Adrenal gland (tissue), 12 donors: Measurements from ENCODE around the gene ANKFY1. TPM values are rescaled to one million over a fixed set of nuclear protein-coding genes. Genes with fewer than 3 reads are reported as not detected.

Experiments used
- DNase-seq, 7 donors: peaks; one replicate each; pipeline ENCODE4 v3.0.0-alpha.2; 2019 to 2020
- H3K27ac ChIP-seq, 5 donors: fragments of 200-600 bp; sonication (generic) in 4 of 5; 1 replicate in 3 of 5; 2 replicates in 2 of 5; pipeline versions ENCODE4 v1.5.1 to v1.8.0; 2016 to 2020; ENCODE audit warnings: mild to moderate bottlenecking in 1 of 5
- H3K27me3 ChIP-seq: fragments of 200-600 bp; 2 replicates; pipeline ENCODE4 v1.8.0; 2021
- H3K36me3 ChIP-seq, 2 donors: fragments of 200-600 bp; replicated peaks in 1 of 2; 1 replicate in 1 of 2; 2 replicates in 1 of 2; pipeline versions ENCODE4 v1.5.1 to v1.8.0; 2018 to 2022
- H3K4me1 ChIP-seq, 2 donors: fragments of 200-600 bp; replicated peaks in 1 of 2; 1 replicate in 1 of 2; 2 replicates in 1 of 2; pipeline versions ENCODE4 v1.5.1 to v1.8.0; 2018 to 2021
- H3K4me3 ChIP-seq, 4 donors: fragments of 200-600 bp; sonication (generic) in 3 of 4; one replicate each; pipeline ENCODE4 v1.5.1; 2016 to 2018
- H3K9me3 ChIP-seq, 3 donors: fragments of 200-600 bp; sonication (generic) in 1 of 3; replicated peaks in 1 of 3; 1 replicate in 2 of 3; 2 replicates in 1 of 3; pipeline versions ENCODE4 v1.5.1 to v1.8.0; 2016 to 2021
- POLR2A ChIP-seq, 2 donors: fragments of 450-650 bp; IDR thresholded peaks; one replicate each; pipeline ENCODE4 v1.6.1; 2017; ENCODE audit warnings: antibody characterized with exemption in 2 of 2, mild to moderate bottlenecking in 2 of 2, moderate library complexity in 1 of 2
- WGBS, 4 donors: extraction: QIAGEN DNeasy Blood & Tissue Kit in 2 of 4; methylation state at CpG; one replicate each; pipeline versions ENCODE4 v1.1.5 to v1.1.7; 2013 to 2017; 5-methylcytosine and 5-hydroxymethylcytosine counted together
- intact Hi-C, 2 donors: fragments of 100-400 bp; cut with DNase I; formaldehyde crosslinking; loops; one replicate each; pipeline versions ENCODE4 v1.14.1 to v1.15.0; 2022 to 2023
- polyA plus RNA-seq, 3 donors: library from polyadenylated mRNA; stranded (reverse); fragments of 200-250 nt in 2 of 3; fragments of 350-450 nt in 1 of 3; fragmentation: Illumina TruSeq in 1 of 3; extraction: RNeasy Lipid Tissue Mini Kit (QIAGEN cat#74804) in 1 of 3; gene quantifications; one replicate each; pipeline ENCODE4 v1.2.3, GENCODE V29; 2013 to 2014
- total RNA-seq, 9 donors: library from RNA; depleted of rRNA in 4 of 9; stranded (reverse); fragments of >200 nt in 4 of 9; fragments of 120-200 nt in 1 of 9; fragmentation: NEBNext Ultra II Directional in 1 of 9; extraction: Animal tissue kit (Norgen Biotek cat#: 25700) in 1 of 9; gene quantifications; one replicate each; pipeline versions ENCODE4 v1.1.0 to v1.2.4, GENCODE V29; 2013 to 2023
- TF ChIP-seq, protein P1 (sequence below), 6 experiments: fragments of 450-650 bp in 4 of 6; fragments of 200-600 bp in 2 of 6; sonication (generic) in 1 of 6; IDR thresholded peaks; 1 replicate in 5 of 6; 2 replicates in 1 of 6; pipeline versions ENCODE4 v1.5.1 to v1.8.0; 2016 to 2021; ENCODE audit warnings: antibody characterized with exemption in 6 of 6, mild to moderate bottlenecking in 2 of 6, moderate library complexity in 1 of 6
- donor health status: healthy with polysubstance abuse.
- donor health status: Bipolar disorder and iron deficiency.
- donor health status: DM: yes; HTN: yes; CAD: no.
- donor health status: DM: no; HTN: no; CAD: no.
- donor health status: DM: no; HTN: no; CAD: no.
- donor health status: DM: yes; HTN: yes; CAD: no.

Gene ANKFY1
- total and polyA plus RNA-seq, 12 donors: 14.8 to 91.0 (median 46.7) TPM

DNA sequence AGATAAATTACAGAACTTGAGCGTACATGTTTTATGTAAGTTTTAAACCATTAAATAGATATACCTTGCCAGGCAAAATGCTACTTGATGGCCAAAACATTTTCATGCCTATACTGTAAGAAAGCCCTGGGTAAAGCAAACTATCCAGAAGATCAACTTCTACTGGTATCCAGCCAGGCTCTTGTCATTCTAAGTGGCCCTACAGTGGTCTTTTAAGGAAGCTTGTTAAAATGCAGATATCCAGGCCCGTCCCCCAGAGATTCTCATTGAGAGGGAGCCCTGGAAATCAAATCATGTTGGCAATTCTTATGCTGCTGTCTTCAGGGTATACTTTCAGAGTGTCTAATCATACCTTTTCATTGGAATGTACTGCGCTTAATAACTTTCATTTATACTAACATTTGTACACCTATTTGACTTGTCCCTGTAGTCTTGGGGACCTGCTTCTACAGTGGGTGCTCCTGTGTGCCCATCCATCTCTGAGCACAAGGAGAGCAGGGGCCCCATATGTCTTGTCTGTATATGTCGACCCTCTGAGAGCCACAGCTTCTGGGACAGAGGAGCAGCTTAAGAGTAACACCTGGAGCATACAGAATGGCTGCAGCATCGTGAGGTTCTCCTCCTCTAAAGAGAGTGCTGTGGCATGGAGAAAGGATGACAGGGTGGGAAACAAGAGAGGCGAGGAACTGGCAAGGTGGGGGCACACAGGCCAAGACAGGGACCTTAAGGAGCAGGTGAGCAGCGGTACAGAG, 43.6 kb upstream of the ANKFY1 start:
- 92 to 94% (median 93%) methylated on average over 7 of the region's 7 CpGs for WGBS, 4 donors
- Histone ChIP-seq H3K27ac (no peak overlapping the region), H3K9me3 (no peaks in the 10 kb centered on the region), H3K4me3 (no peak overlapping the region), H3K36me3 (peaks cover 0 to 8% of the 10 kb centered on the region in 2 donors), H3K27me3 (no peaks in the 10 kb centered on the region), H3K4me1 (peaks cover 17 to 18% of the 10 kb centered on the region in 2 donors)
- intact Hi-C loops: loop anchor here (10.0 kb wide), 3 partner anchors 47 to 93 kb away; partner anchors contain the start of gene UBE2G1 (in 1 of the 2)
- DNase-seq: no peak
- TF ChIP-seq, protein P1, sequence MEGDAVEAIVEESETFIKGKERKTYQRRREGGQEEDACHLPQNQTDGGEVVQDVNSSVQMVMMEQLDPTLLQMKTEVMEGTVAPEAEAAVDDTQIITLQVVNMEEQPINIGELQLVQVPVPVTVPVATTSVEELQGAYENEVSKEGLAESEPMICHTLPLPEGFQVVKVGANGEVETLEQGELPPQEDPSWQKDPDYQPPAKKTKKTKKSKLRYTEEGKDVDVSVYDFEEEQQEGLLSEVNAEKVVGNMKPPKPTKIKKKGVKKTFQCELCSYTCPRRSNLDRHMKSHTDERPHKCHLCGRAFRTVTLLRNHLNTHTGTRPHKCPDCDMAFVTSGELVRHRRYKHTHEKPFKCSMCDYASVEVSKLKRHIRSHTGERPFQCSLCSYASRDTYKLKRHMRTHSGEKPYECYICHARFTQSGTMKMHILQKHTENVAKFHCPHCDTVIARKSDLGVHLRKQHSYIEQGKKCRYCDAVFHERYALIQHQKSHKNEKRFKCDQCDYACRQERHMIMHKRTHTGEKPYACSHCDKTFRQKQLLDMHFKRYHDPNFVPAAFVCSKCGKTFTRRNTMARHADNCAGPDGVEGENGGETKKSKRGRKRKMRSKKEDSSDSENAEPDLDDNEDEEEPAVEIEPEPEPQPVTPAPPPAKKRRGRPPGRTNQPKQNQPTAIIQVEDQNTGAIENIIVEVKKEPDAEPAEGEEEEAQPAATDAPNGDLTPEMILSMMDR (IDR thresholded peaks at IDR 0.05): no peak
- TF ChIP-seq POLR2A (IDR thresholded peaks at IDR 0.05): no peak

DNA sequence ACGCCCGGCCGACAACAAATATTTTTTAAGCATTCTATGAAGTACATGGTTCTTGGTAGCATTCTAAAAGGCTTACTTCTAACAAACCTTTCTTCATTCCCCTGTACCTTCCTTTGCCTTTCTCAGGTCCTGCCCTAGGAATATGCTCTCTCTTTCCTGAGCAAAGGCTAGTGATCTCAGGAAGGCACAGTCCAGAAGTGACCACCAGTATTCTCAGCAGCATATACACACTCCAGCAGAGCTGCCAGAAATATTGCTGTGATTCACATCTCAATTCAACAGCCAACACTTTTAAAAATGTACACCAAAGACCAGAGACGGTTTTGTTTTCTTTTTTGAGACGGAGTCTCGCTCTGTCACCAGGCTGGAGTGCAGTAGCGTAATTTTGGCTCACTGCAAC, 41.4 kb upstream of the ANKFY1 start:
- peaks cover 7 to 9% of the 10 kb centered on the region in 2 donors for H3K4me1 ChIP-seq
- H3K9me3 ChIP-seq: no peaks in the 10 kb centered on the region
- no peak overlapping the region for H3K27ac ChIP-seq
- DNase-seq: no peak
- TF ChIP-seq POLR2A (IDR thresholded peaks at IDR 0.05): no peak
- TF ChIP-seq, protein P1 (IDR thresholded peaks at IDR 0.05): no peak
- H3K27me3 ChIP-seq: no peaks in the 10 kb centered on the region
- WGBS, 4 donors: 88 to 91% (median 90%) methylated on average over 7 of the region's 7 CpGs
- H3K36me3 ChIP-seq: peaks cover 0 to 8% of the 10 kb centered on the region in 2 donors
- no peak overlapping the region for H3K4me3 ChIP-seq
- intact Hi-C loops: loop anchor here (10.0 kb wide), 3 partner anchors 50 to 90 kb away; partner anchors contain the start of gene UBE2G1 (in 1 of the 2)

DNA sequence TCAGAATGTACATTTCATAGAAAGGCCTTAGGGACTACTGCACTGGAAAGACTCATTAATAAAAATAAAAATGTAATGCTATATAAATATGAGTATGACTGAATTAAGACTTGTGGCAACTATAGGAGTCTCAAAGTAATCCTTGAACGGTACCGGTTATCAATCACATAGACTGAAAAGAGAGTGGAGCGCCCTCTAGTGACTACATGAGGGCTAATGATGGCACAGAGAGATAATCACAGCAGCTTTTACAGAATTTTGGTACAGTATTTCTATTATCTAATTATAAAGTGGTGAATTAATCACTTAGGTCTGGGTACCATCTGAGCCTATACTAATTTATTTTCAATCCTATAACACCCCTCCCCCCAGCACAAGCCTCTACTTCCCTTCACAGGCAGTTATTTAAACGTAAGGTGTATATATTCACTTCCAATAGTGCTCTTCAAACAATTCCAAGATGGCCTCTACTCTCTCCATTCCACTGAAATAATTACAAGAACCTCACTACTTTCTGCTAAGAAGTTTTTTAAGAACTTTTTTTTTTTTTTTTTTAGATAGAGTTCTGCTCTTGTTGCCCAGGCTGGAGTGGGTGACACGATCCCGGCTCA, 40.7 kb upstream of the ANKFY1 start:
- Histone ChIP-seq H3K27ac (no peak overlapping the region), H3K4me1 (peaks cover 0 to 1% of the 10 kb centered on the region in 2 donors)

DNA sequence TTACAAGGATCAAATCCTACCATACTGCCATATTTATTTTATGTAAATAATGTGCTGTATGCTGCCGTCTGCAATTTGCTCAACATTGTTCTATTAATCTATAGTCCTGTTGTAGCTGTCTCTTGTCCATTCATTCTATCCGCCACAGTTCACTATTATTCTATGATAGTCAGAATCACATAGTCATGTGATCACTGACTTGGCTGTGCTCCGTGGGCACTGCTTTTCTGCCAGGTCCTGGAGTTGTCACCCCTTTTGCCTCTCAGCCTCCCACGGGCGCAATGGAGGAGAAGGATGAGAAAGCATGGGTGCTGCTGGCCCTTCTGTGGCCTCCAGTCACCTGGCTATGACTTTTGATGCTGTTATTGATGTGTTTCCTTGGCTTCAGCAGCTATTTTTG, 37.3 kb upstream of the ANKFY1 start:
- Histone ChIP-seq H3K27me3 (no peaks in the 10 kb centered on the region), H3K4me3 (no peak overlapping the region), H3K36me3 (peaks cover 0 to under 1% of the 10 kb centered on the region in 2 donors), H3K27ac (no peak overlapping the region), H3K9me3 (no peaks in the 10 kb centered on the region), H3K4me1 (peaks cover 9 to 24% of the 10 kb centered on the region in 2 donors)
- TF ChIP-seq POLR2A (IDR thresholded peaks at IDR 0.05): no peak
- TF ChIP-seq, protein P1 (IDR thresholded peaks at IDR 0.05): no peak
- intact Hi-C loops: loop anchor here (10.0 kb wide), 3 partner anchors 54 to 86 kb away; partner anchors contain the start of gene UBE2G1 (in 1 of the 2)
- DNase-seq: no peak
- WGBS, 4 donors: 84 to 88% (median 86%) methylated on average over 5 of the region's 5 CpGs

More for the DNA sequence above, 40.7 kb upstream of the ANKFY1 start:
- TF ChIP-seq, protein P1 (IDR thresholded peaks at IDR 0.05): peak; percentile 54 to 75 (median 66)
- no peak for TF ChIP-seq POLR2A (IDR thresholded peaks at IDR 0.05)
- peak in 5 of 7 donors; percentile 53 to 74 (median 71) for DNase-seq
- 49 to 50% (median 49%) methylated on average over 6 of the region's 6 CpGs for WGBS, 4 donors
- Histone ChIP-seq H3K4me3 (no peak overlapping the region), H3K27me3 (no peaks in the 10 kb centered on the region), H3K36me3 (peaks cover 0 to 8% of the 10 kb centered on the region in 2 donors), H3K9me3 (no peaks in the 10 kb centered on the region)
- intact Hi-C loops: loop anchor here (10.0 kb wide), 3 partner anchors 50 to 90 kb away; partner anchors contain the start of gene UBE2G1 (in 1 of the 2)
